Sigmoid colon (tissue), 7 donors: ENCODE results near the gene MMP17. TPM values are rescaled to one million over a fixed set of nuclear protein-coding genes. Genes with fewer than 3 reads are reported as not detected.

ENCODE experiments used
- DNase-seq: peaks from one replicate; pipeline ENCODE4 v3.0.0-alpha.2; 2019
- H3K27ac ChIP-seq, 4 donors: fragments of 200-600 bp; sonication (generic); one replicate each; pipeline ENCODE4 v1.5.1; 2016 to 2019; ENCODE audit warnings: mild to moderate bottlenecking in 1 of 4
- H3K27me3 ChIP-seq, 3 donors: fragments of 200-600 bp; sonication (generic); one replicate each; pipeline ENCODE4 v1.5.1; 2019; ENCODE audit warnings: mild to moderate bottlenecking in 1 of 3
- H3K36me3 ChIP-seq, 4 donors: fragments of 200-600 bp; sonication (generic); one replicate each; pipeline ENCODE4 v1.5.1; 2016 to 2019
- H3K4me1 ChIP-seq, 4 donors: fragments of 200-600 bp; sonication (generic); one replicate each; pipeline ENCODE4 v1.5.1; 2017 to 2019
- H3K4me3 ChIP-seq, 4 donors: fragments of 200-600 bp; sonication (generic); one replicate each; pipeline ENCODE4 v1.5.1; 2017 to 2019; ENCODE audit warnings: mild to moderate bottlenecking in 2 of 4, moderate library complexity in 1 of 4
- H3K9me3 ChIP-seq, 4 donors: fragments of 200-600 bp in 3 of 4; sonication (generic) in 3 of 4; one replicate each; pipeline versions ENCODE4 v1.5.1 to v1.6.1; 2013 to 2019
- CTCF ChIP-seq, 4 experiments: fragments of 450-650 bp in 3 of 4; fragments of 200-600 bp in 1 of 4; IDR thresholded peaks; one replicate each; pipeline ENCODE4 v1.5.1; 2016 to 2019; ENCODE audit warnings: antibody characterized with exemption in 4 of 4, mild to moderate bottlenecking in 3 of 4, moderate library complexity in 2 of 4
- EP300 ChIP-seq, 4 donors: sonication (generic); formaldehyde crosslinking; IDR thresholded peaks; one replicate each; pipeline ENCODE4 v1.6.1; 2017; ENCODE audit warnings: antibody characterized with exemption in 4 of 4
- POLR2A ChIP-seq, 2 donors: fragments of 450-650 bp; IDR thresholded peaks; one replicate each; pipeline ENCODE4 v1.6.1; 2016; ENCODE audit warnings: antibody characterized with exemption in 2 of 2, mild to moderate bottlenecking in 2 of 2, moderate library complexity in 2 of 2
- POLR2AphosphoS5 ChIP-seq, 4 donors: sonication (generic); formaldehyde crosslinking; IDR thresholded peaks; one replicate each; pipeline ENCODE4 v1.6.1; 2017; ENCODE audit warnings: antibody characterized with exemption in 4 of 4
- WGBS, 2 donors: extraction: QIAGEN DNeasy Blood & Tissue Kit; methylation state at CpG; one replicate each; pipeline ENCODE4 v1.1.7; 2013; 5-methylcytosine and 5-hydroxymethylcytosine counted together
- intact Hi-C: fragments of 100-400 bp; cut with DNase I; formaldehyde crosslinking; loops from one replicate; pipeline ENCODE4 v1.15.1; 2023
- polyA plus RNA-seq, 3 donors: library from polyadenylated mRNA; stranded (reverse); fragments of 200-250 nt; gene quantifications; one replicate each; pipeline ENCODE4 v1.2.3, GENCODE V29; 2013
- total RNA-seq, 4 donors: library from RNA; depleted of rRNA; stranded (reverse); fragments of >200 nt; gene quantifications; one replicate each; pipeline ENCODE4 v1.1.0, GENCODE V29; 2016
- donor health status: healthy with polysubstance abuse.
- donor health status: Bipolar disorder and iron deficiency.
- donor health status: healthy.

MMP17 gene
- total and polyA plus RNA-seq, 7 donors, result 0.60 to 7.1 (median 4.9) TPM; not detected in 1

GRCh38 chr12:131799195-131799594 lies 29.0 kb upstream of the MMP17 start:
- intact Hi-C loops, result no loop called here
- Histone ChIP-seq H3K27ac (no peak overlapping the region), H3K36me3 (peaks cover 23 to 63% (median 38%) of the 10 kb centered on the region in 4 donors), H3K27me3 (no peaks in the 10 kb centered on the region), H3K9me3 (no peaks in the 10 kb centered on the region), H3K4me3 (no peak overlapping the region), H3K4me1 (peaks cover 0 to 8% (median 7%) of the 10 kb centered on the region in 4 donors)
- WGBS, 2 donors, result 92 to 93% methylated on average over 21 of the region's 21 CpGs
- TF ChIP-seq POLR2AphosphoS5 (IDR thresholded peaks at IDR 0.05) (no peak), CTCF (IDR thresholded peaks at IDR 0.05) (no peak), EP300 (IDR thresholded peaks at IDR 0.05) (no peak)
- DNase-seq, result no peak

- Histone ChIP-seq H3K4me3 (no peak overlapping the region), H3K27me3 (no peaks in the 10 kb centered on the region), H3K36me3 (peaks cover 22 to 58% (median 38%) of the 10 kb centered on the region in 4 donors), H3K27ac (no peak overlapping the region), H3K4me1 (peaks cover 0 to 12% (median 9%) of the 10 kb centered on the region in 4 donors), H3K9me3 (no peaks in the 10 kb centered on the region)
- DNase-seq, result no peak
- no peak for TF ChIP-seq POLR2AphosphoS5 (IDR thresholded peaks at IDR 0.05)
- no peak for TF ChIP-seq POLR2A (IDR thresholded peaks at IDR 0.05)
- no peak for TF ChIP-seq CTCF (IDR thresholded peaks at IDR 0.05)
- no peak for TF ChIP-seq EP300 (IDR thresholded peaks at IDR 0.05)
- intact Hi-C loops, result no loop called here
- 93 to 94% methylated on average over 29 of the region's 29 CpGs for WGBS, 2 donors
Measured at GRCh38 chr12:131799828-131800593, 28.2 kb upstream of the MMP17 start.

GRCh38 chr12:131800594-131801135 lies 27.5 kb upstream of the MMP17 start:
- intact Hi-C loops, result no loop called here
- H3K27ac ChIP-seq, result no peak overlapping the region
- 90 to 95% methylated on average over 20 of the region's 20 CpGs for WGBS, 2 donors
- TF ChIP-seq POLR2A (IDR thresholded peaks at IDR 0.05), result no peak
- TF ChIP-seq EP300 (IDR thresholded peaks at IDR 0.05), result no peak
- TF ChIP-seq POLR2AphosphoS5 (IDR thresholded peaks at IDR 0.05), result no peak
- no peak for TF ChIP-seq CTCF (IDR thresholded peaks at IDR 0.05)
- H3K4me3 ChIP-seq, result no peak overlapping the region
- DNase-seq, result no peak
- H3K27me3 ChIP-seq, result no peaks in the 10 kb centered on the region
- H3K36me3 ChIP-seq, result peaks cover 19 to 53% (median 38%) of the 10 kb centered on the region in 4 donors
- peaks cover 0 to 12% (median 9%) of the 10 kb centered on the region in 4 donors for H3K4me1 ChIP-seq
- no peaks in the 10 kb centered on the region for H3K9me3 ChIP-seq

- Histone ChIP-seq H3K4me1 (peaks cover 0 to 12% (median 9%) of the 10 kb centered on the region in 4 donors), H3K36me3 (peaks cover 19 to 53% (median 38%) of the 10 kb centered on the region in 4 donors), H3K27ac (no peak overlapping the region), H3K27me3 (no peaks in the 10 kb centered on the region), H3K4me3 (no peak overlapping the region), H3K9me3 (no peaks in the 10 kb centered on the region)
- DNase-seq, result no peak
- 83% methylated on average over 35 of the region's 35 CpGs for WGBS, 2 donors
- intact Hi-C loops, result no loop called here
- TF ChIP-seq CTCF (IDR thresholded peaks at IDR 0.05), result no peak
- TF ChIP-seq POLR2AphosphoS5 (IDR thresholded peaks at IDR 0.05), result no peak
- no peak for TF ChIP-seq POLR2A (IDR thresholded peaks at IDR 0.05)
- TF ChIP-seq EP300 (IDR thresholded peaks at IDR 0.05), result no peak
Measured at GRCh38 chr12:131801254-131801866, 26.8 kb upstream of the MMP17 start.
